Epithelial cell of alveolus of lung (primary cell): Measurements from ENCODE around the gene NFATC2. TPM values are rescaled to one million over a fixed set of nuclear protein-coding genes. Genes with fewer than 3 reads are reported as not detected.

Experiments
- total RNA-seq: library from RNA; depleted of rRNA; stranded (reverse); fragments of >200 nt; gene quantifications from 2 replicates; pipeline ENCODE4 v1.2.1, GENCODE V29; 2015

Gene NFATC2
- total RNA-seq, result 1.2 TPM in 1 of 2 replicates, not detected in the other

DNA sequence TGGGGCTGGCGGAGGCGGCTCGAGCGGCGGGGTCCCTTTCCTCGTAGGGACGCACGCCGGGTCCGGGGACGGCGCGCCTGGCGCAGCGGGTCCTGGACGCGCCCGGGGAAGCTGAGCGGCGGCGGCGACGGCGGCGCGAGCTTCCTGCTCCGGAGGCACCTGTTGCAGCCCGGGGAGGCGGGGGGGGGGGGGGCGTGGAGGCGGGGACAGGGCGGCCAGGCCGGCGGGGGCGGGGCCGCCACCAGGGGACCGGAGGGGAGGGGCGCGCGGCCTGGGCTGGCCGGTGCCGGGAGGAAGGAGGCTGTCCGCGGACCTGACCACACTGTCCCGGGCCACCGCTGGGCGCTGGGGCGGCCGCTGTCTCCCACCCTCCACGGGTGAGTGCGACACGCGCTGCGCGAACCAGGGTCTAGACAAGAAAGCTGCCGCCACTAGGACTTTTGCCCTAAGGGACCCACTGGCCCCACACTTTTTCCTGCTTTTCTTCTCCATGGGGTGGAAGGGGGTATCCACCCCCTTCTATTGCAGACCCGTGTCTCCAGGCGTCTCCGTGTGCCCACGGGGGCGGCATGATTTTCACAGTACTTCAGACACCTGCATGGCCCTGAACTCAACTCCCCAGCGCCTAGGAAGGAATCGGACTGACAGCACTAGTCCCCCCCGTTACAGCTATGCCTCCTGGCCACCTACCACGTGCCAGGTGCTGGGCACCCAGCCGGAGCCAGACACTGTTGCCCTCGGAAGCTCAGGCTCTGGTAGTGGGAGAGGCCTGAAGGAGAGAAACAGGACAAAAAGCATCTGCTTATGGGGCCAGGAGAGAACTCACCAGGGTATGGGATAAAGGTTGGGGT lies at the start of gene NFATC2:
NFATC2 (minus strand) TSS at position 149 of the 851 bp plus-strand sequence. CDS start 220 bp downstream, outside the sequence.

Other genes starting within 250 kb of the NFATC2 start
- 2.0 and 22.1 TPM in 2 replicates for gene ATP9A, start 225.7 kb upstream of the NFATC2 start, total RNA-seq